ENCODE measurements around the gene DNAI4.
A peak's percentile ranks its signal among the peaks of the same experiment; 100 is the strongest.
"Not testable (repeated sequence)": the region's sequence is repeated elsewhere in the genome, so short reads cannot be mapped to it uniquely, and the experiment has no call there.

Gene DNAI4

DNA sequence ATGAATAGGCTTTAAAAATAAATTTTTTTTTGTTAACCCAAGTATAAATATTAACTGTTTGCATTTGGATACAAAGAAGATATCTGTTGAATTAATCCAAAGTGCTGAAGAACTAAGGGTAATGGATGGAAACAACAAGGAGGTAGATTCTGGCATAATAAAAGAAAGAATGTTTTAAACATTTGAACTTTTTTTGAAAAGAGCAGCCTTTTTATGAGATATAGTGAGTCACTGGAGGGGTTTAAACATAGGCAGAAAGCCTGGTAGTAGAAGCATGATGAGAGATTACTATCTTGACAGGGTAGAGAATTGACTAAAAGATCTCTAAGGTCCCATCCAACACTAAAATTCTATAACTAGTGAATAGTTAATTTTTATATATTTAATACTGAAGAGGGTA lies 2.9 kb upstream of the DNAI4 start:
- DNase-seq = no peak

DNA sequence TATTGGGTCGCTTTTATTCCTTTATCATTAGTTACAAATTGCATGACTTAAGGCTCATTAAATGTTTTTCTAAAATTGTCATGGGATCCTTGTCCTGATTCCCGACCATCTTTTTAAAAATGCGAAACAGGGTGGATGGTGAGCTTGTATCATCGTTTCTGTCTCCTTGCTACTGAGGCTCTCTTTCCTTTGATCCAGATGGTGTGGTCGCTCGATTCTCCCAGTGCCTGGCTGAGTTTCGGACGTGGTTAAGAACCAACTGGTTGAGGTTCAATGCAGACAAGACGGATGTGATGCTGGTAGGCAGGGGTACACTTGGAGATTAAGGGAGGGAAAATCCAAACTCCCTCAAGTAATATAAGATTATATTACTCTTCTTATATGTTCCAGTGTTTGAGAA lies 1.3 kb upstream of the DNAI4 start:
- peak; percentile 19 for DNase-seq

DNA sequence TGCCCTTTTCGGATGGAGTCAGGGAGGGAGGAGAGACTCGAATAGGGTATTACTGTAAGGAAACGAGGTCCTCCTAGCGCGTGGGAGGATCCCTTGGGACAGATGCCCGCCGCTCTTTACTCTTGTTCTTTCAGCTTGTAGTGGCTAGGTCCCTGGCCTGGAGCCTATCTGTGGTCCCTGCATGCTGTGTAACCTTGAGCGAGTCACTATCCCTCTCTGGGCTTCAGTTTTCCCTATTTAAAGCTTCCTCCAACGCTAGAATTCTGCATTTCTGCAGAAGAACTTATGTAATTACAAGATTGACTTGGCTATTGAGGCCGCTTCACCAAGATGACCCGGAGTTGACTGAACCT lies 878 bp upstream of the DNAI4 start:
- no peak for DNase-seq

DNA sequence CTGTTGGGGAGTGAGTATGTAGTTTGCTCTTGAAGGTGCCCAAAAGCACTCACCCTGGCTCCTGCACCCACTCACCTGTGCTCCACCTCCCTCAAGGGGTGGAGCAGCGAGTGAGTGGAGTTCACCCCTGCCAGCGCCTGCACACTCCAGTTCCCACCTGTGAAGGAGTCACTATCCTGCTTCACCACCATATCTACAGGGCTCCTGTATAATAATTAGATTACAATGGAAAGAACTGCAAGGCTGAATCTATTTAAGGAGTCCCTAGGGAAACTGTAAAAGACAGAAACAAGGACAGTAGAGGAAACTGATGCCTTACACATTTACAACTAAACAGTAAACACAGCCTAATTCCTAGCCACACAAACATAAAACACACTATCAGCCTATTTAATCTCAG lies 4.1 kb downstream of the DNAI4 start:
- no peak for DNase-seq

DNA sequence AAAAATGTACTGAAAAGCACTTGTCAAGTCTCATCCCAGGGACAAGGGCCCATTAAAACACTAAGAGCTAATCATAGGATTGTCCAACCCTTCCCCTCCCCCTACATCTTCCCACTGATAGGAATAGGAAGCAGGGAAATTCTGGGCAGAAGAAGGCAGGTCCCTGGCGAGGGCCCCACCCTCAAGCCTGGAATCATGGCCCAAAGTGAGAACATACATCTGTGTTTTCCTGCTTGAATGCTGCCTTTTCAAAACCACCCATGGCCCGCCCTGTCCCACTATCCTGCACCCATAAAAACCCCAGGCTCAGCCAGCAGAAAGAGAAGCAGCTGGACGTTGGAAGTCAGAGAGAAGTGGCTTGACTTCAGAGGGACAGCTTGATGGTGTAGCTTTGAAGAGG lies 4.8 kb downstream of the DNAI4 start:
- no peak for DNase-seq

DNA sequence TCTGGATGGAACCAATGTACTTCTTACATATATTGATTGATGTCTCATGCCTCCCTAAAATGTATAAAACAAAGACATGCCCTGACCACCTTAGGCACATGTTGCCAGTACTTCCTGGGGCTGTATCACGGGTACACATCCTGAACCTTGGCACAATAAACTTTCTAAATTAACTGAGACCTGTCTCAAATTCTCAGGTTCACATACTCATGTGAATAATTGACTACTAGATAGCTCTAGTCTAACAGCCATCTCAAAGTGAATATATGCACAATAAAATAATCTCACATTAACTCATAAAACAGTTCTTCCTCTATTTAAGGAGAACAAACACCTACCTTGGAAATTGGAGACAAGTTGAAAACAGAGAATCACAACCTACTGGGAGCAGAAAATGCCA lies 5.6 kb downstream of the DNAI4 start:
- DNase-seq = no peak

DNA sequence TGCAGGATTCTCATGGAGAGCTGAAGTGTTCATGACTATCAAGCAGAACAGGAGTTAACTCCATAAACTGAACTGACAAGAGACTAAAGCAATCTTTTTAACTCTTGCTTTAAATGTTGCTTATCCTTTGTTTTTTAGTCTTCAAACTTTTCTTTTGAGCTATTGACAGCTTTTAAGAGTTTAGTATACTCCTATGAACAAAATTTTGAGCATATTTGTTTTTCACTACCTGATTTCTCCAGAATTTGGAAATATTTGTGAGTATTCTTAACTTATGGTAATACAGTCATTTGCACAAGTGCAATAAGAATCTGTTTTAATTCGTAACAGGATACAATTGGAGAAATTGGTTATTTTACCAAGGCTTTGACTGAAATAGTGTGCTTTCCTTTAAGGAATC lies 7.2 kb downstream of the DNAI4 start:
- DNase-seq = no peak

DNA sequence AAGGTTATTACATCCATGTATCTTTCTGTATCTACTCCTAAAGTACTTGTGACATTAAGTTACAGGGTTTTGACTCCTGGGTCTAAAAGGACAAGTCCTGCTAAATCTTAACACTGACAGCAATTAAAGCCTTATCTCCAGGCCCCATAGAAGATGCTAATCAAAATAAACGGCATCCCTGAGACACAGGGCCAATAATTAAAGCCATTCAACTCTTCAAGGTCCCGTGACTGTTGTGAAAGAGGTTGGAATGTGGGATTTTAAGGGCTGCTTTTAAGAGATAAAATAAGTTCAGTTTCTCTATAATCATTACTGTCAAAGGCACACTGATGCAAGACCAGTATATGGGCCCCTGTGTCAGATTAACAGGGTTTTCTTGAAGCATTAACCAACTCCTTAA lies 8.3 kb downstream of the DNAI4 start:
- DNase-seq = no peak

DNA sequence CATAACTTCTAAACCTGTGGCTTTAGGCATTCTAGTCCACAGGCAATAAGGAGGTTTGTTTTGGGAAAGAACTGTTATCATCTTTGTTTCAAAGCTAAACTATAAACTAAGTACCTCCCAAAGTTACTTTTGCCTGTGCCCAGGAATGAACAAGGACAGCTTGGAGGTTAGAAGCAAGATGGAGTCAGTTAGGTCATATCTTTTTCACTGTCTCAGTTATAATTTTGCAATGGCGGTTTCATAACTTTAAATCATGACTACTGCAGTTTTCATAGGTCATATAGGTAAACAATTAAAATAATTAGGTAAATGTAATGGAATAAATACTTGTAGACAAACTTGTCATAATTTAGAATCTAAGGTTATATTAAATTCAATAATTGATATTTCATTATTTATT lies 9.5 kb downstream of the DNAI4 start:
- DNase-seq = not testable (repeated sequence)

DNA sequence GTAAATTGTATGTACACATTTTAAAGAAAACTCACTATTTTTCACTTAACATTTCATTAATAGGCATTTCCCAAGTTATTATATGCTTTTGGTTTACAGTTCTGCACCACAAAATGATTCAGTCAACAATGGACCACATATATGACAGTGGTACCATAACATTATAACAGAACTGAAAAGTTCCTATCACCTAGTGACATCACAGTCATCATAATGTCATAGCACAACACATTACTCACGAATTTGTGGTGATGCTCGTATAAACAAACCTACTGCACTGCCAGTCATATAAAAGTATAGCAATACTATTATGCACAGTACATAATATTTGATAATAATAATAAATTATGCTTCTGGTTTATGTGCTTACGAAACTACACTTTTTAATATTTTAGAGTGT lies 30.9 kb downstream of the DNAI4 start:
- DNase-seq = no peak

DNA sequence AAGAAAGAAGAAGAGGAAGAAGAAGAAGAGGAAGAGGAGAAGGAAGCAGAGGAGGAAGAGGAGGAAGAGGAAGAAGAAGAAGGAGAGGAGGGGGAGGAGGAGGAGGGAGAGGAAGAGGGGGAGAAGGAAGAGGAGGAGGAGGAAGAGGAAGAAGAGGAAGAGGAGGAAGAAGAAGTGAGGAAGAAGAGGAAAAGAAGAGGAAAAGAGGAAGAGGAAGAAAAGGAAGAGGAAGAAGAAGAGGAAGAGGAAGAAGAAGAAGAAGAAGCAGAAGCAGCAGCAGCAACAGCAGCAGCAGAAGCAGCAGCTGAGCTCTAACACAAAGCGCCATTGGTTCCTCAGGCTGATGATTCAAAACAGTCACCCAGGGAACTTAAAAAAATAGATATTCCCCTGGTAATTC lies 34.0 kb downstream of the DNAI4 start:
- no peak for DNase-seq

DNA sequence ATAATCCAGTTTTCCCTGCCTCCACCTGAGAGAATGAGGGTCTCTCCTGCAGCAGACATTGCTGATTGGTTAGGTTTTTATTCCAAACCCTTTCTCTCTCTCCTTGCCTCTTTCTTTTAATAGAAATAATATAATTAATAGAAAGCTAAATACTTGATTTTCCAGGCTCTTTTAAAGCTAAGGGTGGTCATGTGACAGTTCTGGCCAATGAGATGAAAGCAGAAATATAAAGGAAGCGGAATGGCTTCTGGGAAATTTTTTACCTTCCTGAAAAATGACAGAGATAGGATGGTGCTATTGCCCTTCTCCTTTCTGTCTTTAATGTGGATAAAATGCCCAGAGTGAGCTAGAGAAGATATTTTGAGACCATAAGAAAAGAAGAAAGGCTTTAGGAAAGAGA lies 35.6 kb downstream of the DNAI4 start:
- DNase-seq = no peak

DNA sequence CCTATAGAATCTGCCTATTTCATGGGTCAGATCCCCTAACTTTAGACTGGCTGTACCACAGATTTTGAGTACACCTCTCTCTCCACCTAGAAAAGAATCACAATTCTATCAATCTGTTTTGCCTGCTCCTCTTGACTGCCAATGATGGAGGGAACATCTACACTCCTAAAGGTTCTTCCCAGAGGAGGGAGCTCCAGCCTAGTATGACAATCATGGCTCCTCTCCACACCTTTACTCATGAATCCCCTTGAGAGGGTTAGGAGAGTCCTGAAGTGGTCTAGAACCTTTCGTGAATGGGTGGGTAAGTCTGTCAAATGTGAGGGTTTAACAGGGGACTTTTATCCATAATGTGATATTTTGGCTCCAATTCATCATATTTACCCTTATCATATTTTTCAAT lies 48.0 kb downstream of the DNAI4 start:
- DNase-seq = no peak

DNA sequence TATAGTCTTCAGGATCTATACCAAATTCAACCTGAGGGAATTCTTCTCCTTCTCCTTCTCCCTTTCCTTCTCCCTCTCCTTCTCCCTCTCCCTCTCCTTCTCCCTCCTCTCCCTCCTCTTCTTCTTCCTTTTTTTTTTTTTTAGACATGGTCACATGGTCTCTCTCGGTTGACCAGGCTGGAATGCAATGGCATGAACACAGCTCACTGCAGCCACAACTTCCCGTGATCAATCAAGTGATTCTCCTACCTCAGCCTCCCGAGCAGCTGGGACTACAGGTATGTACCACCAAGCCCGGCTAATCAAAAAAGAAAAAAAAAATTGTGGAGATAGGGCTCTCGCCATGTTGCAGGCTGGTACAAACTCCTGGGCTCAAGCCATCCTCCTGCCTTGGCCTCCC lies 51.5 kb downstream of the DNAI4 start:
- DNase-seq = no peak

DNA sequence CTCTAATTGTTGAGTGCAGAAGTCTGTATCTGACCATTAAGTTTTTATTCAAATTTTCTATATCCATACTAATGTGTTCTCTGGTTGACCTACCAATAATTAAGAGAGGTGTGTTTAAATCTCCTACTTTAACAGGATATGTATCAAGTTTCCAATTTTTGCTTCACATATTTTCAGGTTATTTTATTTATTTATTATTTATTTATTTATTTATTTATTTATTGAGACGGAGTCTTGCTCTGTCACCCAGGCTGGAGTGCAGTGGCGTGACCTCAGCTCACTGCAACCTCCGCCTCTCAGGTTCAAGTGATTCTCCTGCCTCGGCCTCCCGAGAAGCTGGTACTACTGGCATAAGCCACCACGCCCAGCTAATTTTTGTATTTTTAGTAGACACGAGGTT lies 52.6 kb downstream of the DNAI4 start:
- DNase-seq = not testable (repeated sequence)

DNA sequence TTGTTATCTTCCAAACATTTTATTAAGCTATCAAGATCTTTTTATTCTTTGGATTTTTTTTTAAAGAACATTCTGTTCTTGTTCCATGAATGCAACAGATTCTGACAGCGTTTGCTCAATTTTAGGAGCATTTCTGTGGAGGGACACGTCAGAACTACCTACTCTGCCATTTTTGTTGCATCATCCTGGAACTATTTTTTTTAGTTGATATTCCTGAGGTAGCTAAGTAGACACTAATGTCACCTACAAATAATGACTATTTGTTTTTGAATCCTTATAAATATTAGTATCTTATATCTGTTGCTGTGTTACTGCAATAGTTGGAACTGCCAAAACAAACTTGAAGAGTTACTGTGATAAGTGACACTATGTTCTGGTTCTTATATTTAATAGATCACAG lies 57.2 kb downstream of the DNAI4 start:
- no peak for DNase-seq

DNA sequence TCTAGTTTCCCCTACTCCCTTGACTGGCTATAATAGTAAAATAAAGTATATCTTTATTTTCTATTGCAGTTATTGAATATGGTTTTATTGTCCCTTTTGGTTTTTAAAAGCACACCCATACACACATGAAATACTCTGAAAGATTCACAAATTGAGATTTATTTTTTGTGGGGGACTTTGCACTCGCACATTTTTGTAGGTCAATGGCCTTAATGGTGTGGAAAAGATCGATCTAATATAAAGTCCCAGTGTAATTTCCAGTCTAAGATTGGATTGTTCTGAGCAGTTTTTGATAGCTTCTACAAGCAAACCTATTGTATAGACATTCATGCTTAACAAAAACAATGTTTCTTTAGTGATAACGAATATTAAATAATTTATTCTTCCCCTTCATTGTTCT lies 64.1 kb downstream of the DNAI4 start:
- DNase-seq = no peak

DNA sequence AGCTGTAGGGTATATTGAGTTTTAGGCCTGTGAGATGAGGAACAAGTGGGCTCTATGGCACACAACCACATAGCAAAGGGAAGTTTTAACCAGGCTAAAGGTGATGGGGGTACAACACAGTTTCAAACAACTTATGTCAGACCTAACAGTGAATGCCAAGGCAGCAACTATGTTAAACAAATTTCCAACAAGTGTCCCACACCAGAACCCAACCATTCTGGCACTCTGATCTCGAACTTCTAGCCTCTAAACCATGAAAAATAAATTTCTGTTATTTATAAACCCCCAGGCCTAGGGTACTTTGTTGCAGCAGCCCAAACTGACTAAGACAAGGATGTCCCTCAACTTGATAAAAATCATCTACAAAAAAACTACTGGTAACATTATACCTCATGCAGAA lies 71.3 kb downstream of the DNAI4 start:
- DNase-seq = no peak

DNA sequence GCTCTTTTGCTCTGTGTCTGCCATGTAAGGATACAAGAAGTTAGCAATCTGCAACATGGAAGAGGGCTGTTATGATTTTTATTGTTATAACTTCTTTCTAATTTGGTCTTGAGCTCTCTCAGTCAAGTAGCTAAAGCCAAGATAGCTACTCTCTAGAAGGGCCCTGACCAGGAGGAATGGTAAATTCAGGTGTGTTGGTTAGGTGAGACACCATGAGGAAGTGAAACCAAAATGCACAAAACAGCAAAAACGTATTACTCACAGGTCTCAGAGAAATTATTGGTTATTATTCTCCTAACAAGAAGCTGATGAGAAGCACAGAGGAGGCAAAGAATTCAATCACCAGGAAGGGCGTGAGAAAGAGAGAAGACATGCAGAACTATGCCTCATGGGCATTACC lies 71.8 kb downstream of the DNAI4 start:
- no peak for DNase-seq

DNA sequence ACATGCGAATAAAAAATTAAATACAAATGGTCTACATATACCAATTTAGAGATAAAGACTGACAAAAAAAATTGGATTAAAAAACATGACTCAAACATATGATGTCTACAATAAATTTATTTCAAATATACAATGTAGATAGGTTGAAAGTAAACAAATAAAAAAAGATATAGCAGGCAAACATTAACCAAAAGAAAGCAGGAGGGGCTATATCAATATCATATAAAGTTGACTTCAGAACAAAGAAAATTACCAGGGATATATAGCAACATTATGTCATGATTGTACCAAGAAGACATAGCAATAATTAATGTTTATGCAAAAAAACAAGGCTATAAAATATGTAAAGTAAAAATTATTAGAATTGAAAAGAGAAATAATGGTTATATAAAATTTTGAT lies 73.7 kb downstream of the DNAI4 start:
- DNase-seq = no peak

DNA sequence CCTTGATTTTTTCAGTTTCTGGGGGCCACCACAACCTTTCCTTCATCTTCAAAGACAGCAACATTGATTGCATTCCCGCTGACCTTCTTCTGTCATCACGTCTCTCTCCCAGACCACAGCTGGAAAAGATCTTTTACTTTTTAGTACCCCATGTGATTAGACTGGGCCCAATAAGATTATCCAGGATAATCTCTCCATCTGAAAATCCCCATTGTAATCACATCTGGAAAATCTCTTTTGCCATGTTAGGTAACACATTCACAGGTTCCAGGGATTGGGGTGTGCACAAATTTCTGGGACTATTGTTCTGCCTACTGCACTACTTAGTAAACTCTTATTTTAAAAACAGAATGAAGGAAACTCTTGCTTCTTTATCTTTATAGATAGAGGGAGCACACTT lies 76.5 kb downstream of the DNAI4 start:
- no peak for DNase-seq

DNA sequence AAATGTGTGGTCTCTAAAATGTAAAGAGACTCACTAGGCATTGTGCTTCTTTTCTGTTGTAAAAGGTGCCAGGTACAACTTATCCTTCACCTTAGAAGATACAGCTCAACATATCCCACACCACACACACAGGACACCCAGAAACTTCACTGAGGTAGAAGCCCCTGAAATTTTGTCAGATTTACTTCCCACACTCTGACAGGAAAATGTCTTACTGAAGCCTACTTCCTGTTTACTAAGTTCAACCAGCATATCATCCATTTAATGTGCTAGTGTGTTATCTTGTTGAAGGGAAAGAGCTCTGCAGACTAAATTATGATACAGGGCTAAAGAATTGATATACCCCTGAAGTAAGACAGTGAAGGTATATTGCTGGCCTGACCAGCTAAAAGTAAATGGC lies 83.7 kb downstream of the DNAI4 start:
- no peak for DNase-seq

DNA sequence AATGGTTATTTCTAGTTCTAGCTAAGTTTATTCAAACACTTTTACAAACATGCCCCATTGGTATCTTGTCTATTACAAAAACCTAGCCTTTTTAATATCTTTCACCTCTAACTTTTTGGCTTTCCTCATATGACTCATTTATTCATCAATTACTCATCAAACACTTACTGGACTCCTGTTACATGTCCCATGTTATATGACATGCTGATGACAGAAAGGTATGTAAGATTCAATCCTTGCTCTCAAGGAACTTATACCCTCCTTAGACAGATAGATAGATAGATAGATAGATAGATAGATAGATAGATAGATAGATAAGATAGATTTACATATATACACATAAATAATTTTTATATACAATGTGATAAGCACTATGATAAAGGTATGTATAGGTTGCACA lies 89.7 kb downstream of the DNAI4 start:
- no peak for DNase-seq

DNA sequence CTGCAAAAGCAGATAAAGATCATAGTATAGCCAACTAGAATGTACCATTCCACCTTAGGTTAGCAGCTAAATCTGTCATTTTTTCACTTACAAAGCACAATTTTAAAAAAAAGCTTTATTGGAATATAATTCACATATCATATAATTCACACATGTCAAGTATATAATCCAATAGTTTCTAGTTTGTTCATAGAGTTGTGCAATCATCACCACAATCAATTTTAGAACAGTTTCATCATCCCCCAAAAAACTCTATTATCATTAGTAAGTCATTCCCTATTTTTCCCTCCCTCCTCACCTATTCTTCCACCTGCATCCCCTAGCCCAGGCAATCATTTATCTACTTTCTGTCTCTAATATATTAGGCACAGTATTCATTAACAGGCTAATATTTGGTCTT lies 91.5 kb downstream of the DNAI4 start:
- DNase-seq = no peak

DNA sequence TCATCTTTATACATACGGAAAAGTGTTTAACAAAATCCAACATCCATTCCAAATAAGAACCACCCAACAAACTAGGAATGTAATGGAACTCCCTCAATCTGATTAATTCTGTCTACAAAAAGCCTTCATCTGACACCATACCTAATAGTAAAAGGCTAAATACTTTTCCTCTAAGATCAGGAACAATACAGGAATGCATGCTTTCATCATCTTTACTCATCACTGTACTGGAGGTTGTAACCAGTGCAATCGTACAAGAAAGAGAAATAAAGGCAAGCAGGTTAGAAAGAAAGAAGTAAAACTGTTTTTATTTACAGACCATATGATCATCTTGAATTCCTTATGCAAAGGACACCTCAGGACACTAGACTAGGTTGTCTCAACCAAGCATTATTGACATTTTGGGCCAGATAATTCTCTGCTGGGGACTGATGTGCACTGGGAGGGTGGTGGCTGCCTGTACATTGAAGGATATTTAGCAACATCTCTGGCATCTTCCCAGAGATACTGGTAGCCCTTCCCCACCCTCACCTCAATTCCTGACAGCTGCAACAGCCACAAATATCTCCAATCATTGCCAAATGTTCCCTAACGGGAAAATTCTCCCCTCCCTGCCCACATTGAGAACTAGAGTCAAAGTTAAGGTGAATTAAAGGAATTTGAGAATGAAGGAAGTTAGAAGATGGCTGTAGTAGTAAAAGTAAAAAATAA lies 93.0 kb downstream of the DNAI4 start:
- DNase-seq = no peak

DNA sequence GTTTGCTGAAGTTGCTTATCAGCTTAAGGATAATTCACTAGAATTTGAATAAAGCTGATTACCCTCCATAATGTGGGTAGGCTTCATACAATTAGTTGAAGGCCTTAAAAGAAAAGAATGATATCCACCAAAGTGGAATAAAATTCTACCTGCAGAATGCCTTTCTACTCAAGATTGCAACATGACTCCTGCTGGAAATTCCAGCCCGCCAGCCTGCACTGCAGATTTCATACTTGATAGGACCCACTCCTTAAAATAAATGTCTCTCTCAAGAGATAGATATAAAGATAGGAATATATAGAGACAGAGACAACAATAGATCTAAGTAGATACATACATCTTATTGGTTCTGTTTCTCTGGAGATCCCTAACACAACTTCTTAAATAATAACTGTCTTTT lies 99.9 kb downstream of the DNAI4 start:
- DNase-seq = no peak
